Testis (tissue), 5 donors: Measurements from ENCODE around the gene COLQ. TPM values are rescaled to one million over a fixed set of nuclear protein-coding genes. Genes with fewer than 3 reads are reported as not detected.

ENCODE experiments used
- DNase-seq: peaks from one replicate; pipeline ENCODE4 v3.0.0-alpha.2; 2019
- H3K27ac ChIP-seq, 2 donors: fragments of 200-600 bp; sonication (generic); one replicate each; pipeline ENCODE4 v1.5.1; 2019
- H3K27me3 ChIP-seq: fragments of 200-600 bp; sonication (generic); one replicate; pipeline ENCODE4 v1.5.1; 2019
- H3K36me3 ChIP-seq: fragments of 200-600 bp; sonication (generic); one replicate; pipeline ENCODE4 v1.5.1; 2017; ENCODE audit warnings: low read depth; ENCODE audit errors: missing control alignments
- H3K4me1 ChIP-seq: fragments of 200-600 bp; sonication (generic); one replicate; pipeline ENCODE4 v1.5.1; 2019
- H3K4me3 ChIP-seq, 2 donors: fragments of 200-600 bp; sonication (generic); one replicate each; pipeline ENCODE4 v1.5.1; 2017 to 2019
- H3K9me3 ChIP-seq: fragments of 200-600 bp; sonication (generic); one replicate; pipeline ENCODE4 v1.5.1; 2017
- POLR2A ChIP-seq: fragments of 450-650 bp; IDR thresholded peaks from one replicate; pipeline ENCODE4 v1.6.1; 2017; ENCODE audit warnings: antibody characterized with exemption, mild to moderate bottlenecking, moderate library complexity
- WGBS, 2 donors: methylation state at CpG; one replicate each; pipeline ENCODE4 v1.1.5; 2018; 5-methylcytosine and 5-hydroxymethylcytosine counted together
- intact Hi-C: fragments of 100-400 bp; cut with DNase I; formaldehyde crosslinking; loops from one replicate; pipeline ENCODE4 v1.15.1; 2023; ENCODE audit warnings: low total_unique reads
- long read RNA-seq, 2 donors: transcript quantifications; one replicate each; lab custom pipeline, GENCODE V29; 2026
- polyA plus RNA-seq: library from polyadenylated mRNA; stranded (reverse); fragments of 350-450 nt; fragmentation: Illumina TruSeq; extraction: RNeasy Lipid Tissue Mini Kit (QIAGEN cat#74804); gene quantifications from one replicate; pipeline ENCODE4 v1.2.3, GENCODE V29; 2014; ENCODE audit warnings: low read depth, low replicate concordance; ENCODE audit not compliant: insufficient read depth
- total RNA-seq, 2 donors: library from RNA; depleted of rRNA; stranded (reverse); fragments of >200 nt; gene quantifications; one replicate each; pipeline ENCODE4 v1.2.3, GENCODE V29; 2016
- TF ChIP-seq, protein P1 (sequence below), 3 experiments: fragments of 450-650 bp in 2 of 3; fragments of 200-600 bp in 1 of 3; sonication (generic) in 1 of 3; IDR thresholded peaks; one replicate each; pipeline ENCODE4 v1.5.1; 2016 to 2019; ENCODE audit warnings: antibody characterized with exemption in 3 of 3, mild to moderate bottlenecking in 2 of 3, moderate library complexity in 1 of 3

The COLQ gene
- total RNA-seq: 1 to 10 TPM; 5.4 to 7.6 TPM
- polyA plus RNA-seq: 6.7 TPM
- long read RNA-seq, donor 1: 0 reads
- long read RNA-seq, donor 2: 0 reads

DNA sequence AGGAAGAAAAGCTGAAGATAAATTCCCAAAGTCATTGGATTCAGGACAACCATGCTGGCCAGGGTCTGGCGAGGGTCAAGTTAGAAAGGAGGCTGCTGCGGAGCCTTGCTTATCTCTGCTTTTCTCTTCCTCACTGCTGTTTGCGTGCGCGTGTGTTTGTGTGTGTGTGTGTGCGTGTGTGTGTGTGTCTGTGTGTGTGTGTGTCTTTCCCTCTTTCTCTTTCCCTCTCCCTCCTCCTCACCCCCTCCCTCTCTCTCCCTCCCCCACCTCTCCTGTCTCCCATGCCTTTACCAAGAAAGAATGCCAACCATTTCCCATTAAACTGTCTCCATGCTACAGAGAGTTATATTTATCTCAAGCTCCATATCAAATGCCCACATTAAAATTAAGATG is at the start of gene COLQ:
Gene COLQ, minus strand, starts transcription at position 134 of the 393 bp plus-strand sequence. Its CDS starts 81 bp downstream, at position 53.
- H3K4me3 ChIP-seq: no peak within 1 kb of the TSS
- intact Hi-C loops: no loop called here
- H3K27me3 ChIP-seq: no peaks in the 10 kb centered on the region
- 50 to 52% methylated on average over 6 of the region's 6 CpGs for WGBS, 2 donors
- DNase-seq: no peak
- no peaks in the 10 kb centered on the region for H3K9me3 ChIP-seq
- no peak within 1 kb of the TSS for H3K27ac ChIP-seq
- no peaks in the 10 kb centered on the region for H3K36me3 ChIP-seq
- TF ChIP-seq, protein P1, sequence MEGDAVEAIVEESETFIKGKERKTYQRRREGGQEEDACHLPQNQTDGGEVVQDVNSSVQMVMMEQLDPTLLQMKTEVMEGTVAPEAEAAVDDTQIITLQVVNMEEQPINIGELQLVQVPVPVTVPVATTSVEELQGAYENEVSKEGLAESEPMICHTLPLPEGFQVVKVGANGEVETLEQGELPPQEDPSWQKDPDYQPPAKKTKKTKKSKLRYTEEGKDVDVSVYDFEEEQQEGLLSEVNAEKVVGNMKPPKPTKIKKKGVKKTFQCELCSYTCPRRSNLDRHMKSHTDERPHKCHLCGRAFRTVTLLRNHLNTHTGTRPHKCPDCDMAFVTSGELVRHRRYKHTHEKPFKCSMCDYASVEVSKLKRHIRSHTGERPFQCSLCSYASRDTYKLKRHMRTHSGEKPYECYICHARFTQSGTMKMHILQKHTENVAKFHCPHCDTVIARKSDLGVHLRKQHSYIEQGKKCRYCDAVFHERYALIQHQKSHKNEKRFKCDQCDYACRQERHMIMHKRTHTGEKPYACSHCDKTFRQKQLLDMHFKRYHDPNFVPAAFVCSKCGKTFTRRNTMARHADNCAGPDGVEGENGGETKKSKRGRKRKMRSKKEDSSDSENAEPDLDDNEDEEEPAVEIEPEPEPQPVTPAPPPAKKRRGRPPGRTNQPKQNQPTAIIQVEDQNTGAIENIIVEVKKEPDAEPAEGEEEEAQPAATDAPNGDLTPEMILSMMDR (IDR thresholded peaks at IDR 0.05): no peak
- TF ChIP-seq POLR2A: no peak
- H3K4me1 ChIP-seq: no peaks in the 10 kb centered on the region

DNA sequence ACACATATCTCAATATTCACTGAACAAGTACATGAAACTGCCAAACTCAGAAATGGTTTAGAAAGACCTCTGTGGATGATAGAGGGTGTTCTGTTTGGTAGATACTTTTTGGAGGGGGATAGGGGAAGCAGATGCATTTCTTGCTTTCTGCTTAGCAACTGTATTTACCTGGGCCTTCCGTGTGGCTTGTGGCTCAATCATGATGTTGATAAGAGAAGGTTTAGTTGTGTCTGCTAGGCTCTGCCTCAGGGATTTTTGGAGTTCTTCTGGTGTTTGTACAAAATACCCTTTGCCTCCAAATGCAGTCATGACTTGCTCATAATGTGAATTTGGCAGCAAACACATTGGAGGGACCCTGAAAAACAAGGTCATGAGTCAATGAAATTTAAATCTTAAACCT is 41.7 kb upstream of the COLQ start:
- 67 to 77% methylated on average over 1 of the region's 1 CpG for WGBS, 2 donors
- TF ChIP-seq, protein P1 (IDR thresholded peaks at IDR 0.05): no peak
- TF ChIP-seq POLR2A: no peak
- intact Hi-C loops: no loop called here
- Histone ChIP-seq H3K4me1 (no peaks in the 10 kb centered on the region), H3K9me3 (no peaks in the 10 kb centered on the region), H3K27me3 (no peaks in the 10 kb centered on the region), H3K27ac (no peak overlapping the region), H3K36me3 (no peaks in the 10 kb centered on the region), H3K4me3 (no peak overlapping the region)
- no peak for DNase-seq

DNA sequence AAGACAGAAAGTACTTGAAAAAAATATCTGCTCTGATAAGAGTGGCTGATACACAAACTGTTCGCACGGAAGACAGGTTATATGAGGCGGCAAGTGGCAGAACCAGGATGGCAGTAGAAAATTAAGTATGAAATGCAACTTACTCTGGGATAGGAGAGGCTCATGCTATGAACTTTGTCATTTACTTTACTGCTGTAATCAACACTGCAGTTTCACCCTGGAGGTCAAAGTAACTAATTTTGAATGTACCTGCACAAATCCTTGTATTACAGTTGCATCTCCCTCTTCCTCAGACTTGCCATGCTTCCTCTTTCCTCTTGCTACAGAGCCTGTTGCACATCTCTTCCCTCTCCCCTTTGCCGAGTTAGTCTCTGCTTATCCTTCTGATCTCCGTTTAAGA is 41.1 kb upstream of the COLQ start:
- Histone ChIP-seq H3K4me3 (no peak overlapping the region), H3K27me3 (no peaks in the 10 kb centered on the region), H3K9me3 (no peaks in the 10 kb centered on the region), H3K36me3 (no peaks in the 10 kb centered on the region), H3K4me1 (no peaks in the 10 kb centered on the region), H3K27ac (no peak overlapping the region)
- WGBS, 2 donors: 81 to 89% methylated on average over 5 of the region's 5 CpGs
- intact Hi-C loops: no loop called here
- DNase-seq: no peak
- TF ChIP-seq, protein P1 (IDR thresholded peaks at IDR 0.05): no peak
- TF ChIP-seq POLR2A: no peak

DNA sequence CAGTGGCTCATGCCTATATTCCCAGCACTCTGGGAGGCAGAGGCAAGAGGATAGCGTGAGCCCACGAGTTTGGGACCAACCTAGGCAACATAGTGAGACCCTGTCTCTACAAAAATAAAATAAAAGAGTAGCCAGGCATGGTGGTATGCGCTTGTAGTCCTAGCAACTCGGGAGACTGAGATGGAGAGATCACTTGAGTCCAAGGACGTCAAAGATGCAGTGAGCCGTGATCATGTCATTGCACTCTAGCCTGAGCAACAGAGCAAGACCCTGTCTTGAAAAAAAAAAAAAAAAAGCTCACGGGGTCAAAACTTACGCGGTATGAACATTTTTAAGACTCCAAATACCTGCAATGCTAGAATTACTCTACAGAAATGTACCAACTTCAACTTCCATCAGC is 37.1 kb upstream of the COLQ start:
- no peaks in the 10 kb centered on the region for H3K36me3 ChIP-seq
- 90% methylated on average over 9 of the region's 9 CpGs for WGBS, 2 donors
- H3K27ac ChIP-seq: no peak overlapping the region
- H3K4me1 ChIP-seq: no peaks in the 10 kb centered on the region
- no peaks in the 10 kb centered on the region for H3K9me3 ChIP-seq
- no peak for TF ChIP-seq POLR2A
- TF ChIP-seq, protein P1 (IDR thresholded peaks at IDR 0.05): no peak
- H3K4me3 ChIP-seq: no peak overlapping the region
- intact Hi-C loops: loop anchor here (10.0 kb wide), 1 partner anchor 144 kb away; no protein-coding TSS in a partner anchor
- H3K27me3 ChIP-seq: no peaks in the 10 kb centered on the region
- DNase-seq: no peak

DNA sequence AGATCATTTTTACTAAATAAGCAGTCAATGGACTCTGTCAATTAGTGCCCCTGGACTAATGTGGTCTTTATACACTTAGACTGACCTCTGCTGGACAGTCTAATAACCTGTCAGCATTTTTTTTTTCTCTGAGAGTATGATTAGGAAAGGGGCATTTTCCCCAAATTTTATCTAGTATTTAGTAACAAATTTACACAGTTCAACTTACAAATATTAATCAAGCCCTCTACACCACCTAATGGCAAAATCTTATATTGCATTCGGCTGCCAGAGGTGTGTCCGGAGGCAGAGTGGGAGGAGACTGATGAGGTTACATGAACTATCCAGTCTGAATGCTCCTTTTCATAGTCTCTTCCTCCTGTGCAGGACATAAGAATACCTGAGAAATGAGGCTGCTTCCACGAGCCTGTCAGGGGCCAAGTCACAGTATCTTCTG is 36.0 kb upstream of the COLQ start:
- no peaks in the 10 kb centered on the region for H3K27me3 ChIP-seq
- 9 to 19% methylated on average over 3 of the region's 3 CpGs for WGBS, 2 donors
- no peak overlapping the region for H3K4me3 ChIP-seq
- no peaks in the 10 kb centered on the region for H3K36me3 ChIP-seq
- H3K4me1 ChIP-seq: no peaks in the 10 kb centered on the region
- H3K27ac ChIP-seq: no peak overlapping the region
- intact Hi-C loops: loop anchor here (10.0 kb wide), 1 partner anchor 143 kb away; no protein-coding TSS in a partner anchor
- TF ChIP-seq POLR2A: no peak
- TF ChIP-seq, protein P1 (IDR thresholded peaks at IDR 0.05): peak; percentile 67 to 72 (median 71)
- peak; percentile 79 for DNase-seq
- H3K9me3 ChIP-seq: no peaks in the 10 kb centered on the region
